GM19438 (cell line): ENCODE data around the gene PPFIBP1.

Experiments used
- ATAC-seq: cut with Tn5 transposase; IDR thresholded peaks from one replicate; pipeline ENCODE4 v1.9.1; 2021; ENCODE audit warnings: low read depth; ENCODE audit not compliant: unreplicated experiment

Gene PPFIBP1

GRCh38 chr12:27511723-27512045 lies 12.3 kb upstream of the PPFIBP1 start:
- no peak for ATAC-seq

- ATAC-seq: no peak
Observed at GRCh38 chr12:27513155-27513824, 10.7 kb upstream of the PPFIBP1 start.

- no peak for ATAC-seq
Observed at GRCh38 chr12:27515671-27516070, 8.3 kb upstream of the PPFIBP1 start.

- ATAC-seq: no peak
Observed at GRCh38 chr12:27516625-27517024, 7.4 kb upstream of the PPFIBP1 start.

GRCh38 chr12:27517546-27517945 lies 6.5 kb upstream of the PPFIBP1 start:
- no peak for ATAC-seq

- ATAC-seq: no peak
Observed at GRCh38 chr12:27517961-27518665, 5.9 kb upstream of the PPFIBP1 start.

GRCh38 chr12:27521066-27521465 lies 2.9 kb upstream of the PPFIBP1 start:
- no peak for ATAC-seq

GRCh38 chr12:27521981-27522380 lies 2.0 kb upstream of the PPFIBP1 start:
- ATAC-seq: no peak

- no peak for ATAC-seq
Observed at GRCh38 chr12:27523305-27523641, 733 bp upstream of the PPFIBP1 start.

GRCh38 chr12:27524494-27524835 lies 459 bp downstream of the PPFIBP1 start:
- ATAC-seq: peak; percentile 9

- no peak for ATAC-seq
Observed at GRCh38 chr12:27524839-27525753, 1.1 kb downstream of the PPFIBP1 start.

- ATAC-seq: no peak
Observed at GRCh38 chr12:27527512-27527911, 3.5 kb downstream of the PPFIBP1 start.

GRCh38 chr12:27528788-27529187 lies 4.8 kb downstream of the PPFIBP1 start:
- no peak for ATAC-seq

- ATAC-seq: no peak
Observed at GRCh38 chr12:27530157-27530922, 6.3 kb downstream of the PPFIBP1 start.

- ATAC-seq: no peak
Observed at GRCh38 chr12:27531896-27532295, 7.9 kb downstream of the PPFIBP1 start.

- ATAC-seq: peak; percentile 45
Observed at GRCh38 chr12:27534060-27534764, 10.2 kb downstream of the PPFIBP1 start.

GRCh38 chr12:27534765-27535161 lies 10.8 kb downstream of the PPFIBP1 start:
- ATAC-seq: peak; percentile 38

- ATAC-seq: peak; percentile 42
Observed at GRCh38 chr12:27535318-27535717, 11.3 kb downstream of the PPFIBP1 start.

- ATAC-seq: no peak
Observed at GRCh38 chr12:27537855-27538675, 14.1 kb downstream of the PPFIBP1 start.
